ENCODE measurements around the gene DSCAM. TPM values are rescaled to one million over a fixed set of nuclear protein-coding genes. Genes with fewer than 3 reads are reported as not detected.

The DSCAM gene
- total and polyA plus RNA-seq, 8 donors, result 0.37 TPM; not detected in 7

DNA sequence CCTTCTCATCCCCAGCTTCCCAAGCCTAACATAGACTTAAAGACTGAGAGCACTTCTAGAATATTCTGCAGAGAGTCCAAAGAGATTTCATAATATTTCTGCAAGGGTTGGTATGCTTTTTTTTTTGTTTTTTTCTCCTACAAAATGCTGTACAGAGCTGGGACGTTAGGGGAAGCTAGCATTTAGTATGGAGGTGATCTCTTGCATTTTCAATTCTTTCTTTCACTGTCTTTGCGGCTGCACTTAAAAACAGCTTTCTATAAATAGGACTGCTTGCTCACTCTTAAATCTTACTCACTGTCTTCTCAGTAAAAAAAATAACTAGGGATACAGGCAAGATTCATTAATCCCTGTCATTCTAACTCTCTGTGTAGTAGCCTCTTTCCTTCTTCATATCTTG lies 7.4 kb downstream of the DSCAM start:
- intact Hi-C loops (cut with DNase I; ENCODE audit: low total_unique reads), result no loop called here
- Histone ChIP-seq H3K27ac (no peak overlapping the region), H3K36me3 (no peaks in the 10 kb centered on the region), H3K4me1 (peaks cover 0 to 12% (median 8%) of the 10 kb centered on the region in 4 donors), H3K4me3 (no peak overlapping the region), H3K27me3 (peaks cover 0 to 46% (median 25%) of the 10 kb centered on the region in 3 donors), H3K9me3 (no peaks in the 10 kb centered on the region)
- no peak for TF ChIP-seq POLR2A (IDR thresholded peaks at IDR 0.05)
- TF ChIP-seq, protein P1, sequence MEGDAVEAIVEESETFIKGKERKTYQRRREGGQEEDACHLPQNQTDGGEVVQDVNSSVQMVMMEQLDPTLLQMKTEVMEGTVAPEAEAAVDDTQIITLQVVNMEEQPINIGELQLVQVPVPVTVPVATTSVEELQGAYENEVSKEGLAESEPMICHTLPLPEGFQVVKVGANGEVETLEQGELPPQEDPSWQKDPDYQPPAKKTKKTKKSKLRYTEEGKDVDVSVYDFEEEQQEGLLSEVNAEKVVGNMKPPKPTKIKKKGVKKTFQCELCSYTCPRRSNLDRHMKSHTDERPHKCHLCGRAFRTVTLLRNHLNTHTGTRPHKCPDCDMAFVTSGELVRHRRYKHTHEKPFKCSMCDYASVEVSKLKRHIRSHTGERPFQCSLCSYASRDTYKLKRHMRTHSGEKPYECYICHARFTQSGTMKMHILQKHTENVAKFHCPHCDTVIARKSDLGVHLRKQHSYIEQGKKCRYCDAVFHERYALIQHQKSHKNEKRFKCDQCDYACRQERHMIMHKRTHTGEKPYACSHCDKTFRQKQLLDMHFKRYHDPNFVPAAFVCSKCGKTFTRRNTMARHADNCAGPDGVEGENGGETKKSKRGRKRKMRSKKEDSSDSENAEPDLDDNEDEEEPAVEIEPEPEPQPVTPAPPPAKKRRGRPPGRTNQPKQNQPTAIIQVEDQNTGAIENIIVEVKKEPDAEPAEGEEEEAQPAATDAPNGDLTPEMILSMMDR (IDR thresholded peaks at IDR 0.05), result no peak
- no peak for TF ChIP-seq EP300 (IDR thresholded peaks at IDR 0.05)
- no peak for TF ChIP-seq POLR2AphosphoS5 (IDR thresholded peaks at IDR 0.05)
- WGBS, 5 donors, result 42 to 66% (median 55%) methylated on average over 2 of the region's 2 CpGs
- DNase-seq, result no peak

DNA sequence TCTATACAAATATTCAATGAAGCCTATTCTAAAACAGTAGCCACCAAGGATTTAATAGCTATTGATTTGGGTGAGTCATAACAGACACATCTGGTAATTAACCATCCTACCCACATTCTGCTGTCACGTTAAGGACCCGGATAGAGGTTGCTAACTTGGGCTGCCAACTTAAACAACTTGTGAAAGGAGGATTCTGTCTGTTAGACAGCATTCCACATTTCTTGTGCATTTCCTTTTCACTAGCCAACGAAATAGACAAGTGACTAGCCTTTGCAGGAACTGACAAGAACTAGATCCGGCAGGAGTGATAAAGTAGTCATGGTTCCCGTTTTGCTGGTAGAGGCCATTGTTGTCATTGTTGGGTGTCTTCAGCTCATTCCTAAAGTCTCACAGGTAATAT lies 9.5 kb downstream of the DSCAM start:
- intact Hi-C loops (cut with DNase I; ENCODE audit: low total_unique reads), result no loop called here
- Histone ChIP-seq H3K27me3 (peaks cover 0 to 32% (median 21%) of the 10 kb centered on the region in 3 donors), H3K9me3 (no peaks in the 10 kb centered on the region), H3K4me1 (peaks cover 0 to 12% (median 8%) of the 10 kb centered on the region in 4 donors), H3K36me3 (no peaks in the 10 kb centered on the region), H3K27ac (no peak overlapping the region), H3K4me3 (no peak overlapping the region)
- 61 to 85% (median 70%) methylated on average over 5 of the region's 5 CpGs for WGBS, 5 donors
- TF ChIP-seq POLR2A (IDR thresholded peaks at IDR 0.05), result no peak
- TF ChIP-seq, protein P1 (IDR thresholded peaks at IDR 0.05), result no peak
- no peak for TF ChIP-seq EP300 (IDR thresholded peaks at IDR 0.05)
- TF ChIP-seq POLR2AphosphoS5 (IDR thresholded peaks at IDR 0.05), result no peak
- DNase-seq, result no peak

DNA sequence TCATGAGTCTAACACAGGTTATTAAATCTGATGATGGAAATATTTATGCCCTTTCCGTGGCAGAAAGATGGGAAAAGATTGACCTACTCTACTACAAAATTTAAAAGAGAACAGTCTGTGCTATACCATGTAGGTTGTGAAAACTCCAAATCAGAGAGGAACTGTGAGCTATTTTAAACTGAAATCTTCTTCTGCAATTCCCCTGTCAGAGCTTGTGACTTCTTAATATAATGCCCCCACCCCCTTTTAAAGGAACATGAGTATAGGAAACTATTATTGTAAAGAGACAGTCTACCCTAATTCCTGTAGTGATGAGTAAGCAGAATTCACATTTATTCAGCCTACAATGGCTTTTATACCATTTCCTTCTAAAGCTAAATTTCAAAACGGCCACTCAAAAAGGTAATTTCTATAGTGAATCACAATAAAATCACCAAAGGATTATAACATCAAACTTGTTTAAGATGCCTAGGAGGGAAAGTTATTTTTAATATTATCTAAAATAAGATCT lies 11.7 kb downstream of the DSCAM start:
- H3K9me3 ChIP-seq, result no peaks in the 10 kb centered on the region
- TF ChIP-seq POLR2A (IDR thresholded peaks at IDR 0.05) (no peak), EP300 (IDR thresholded peaks at IDR 0.05) (no peak), POLR2AphosphoS5 (IDR thresholded peaks at IDR 0.05) (no peak)
- TF ChIP-seq, protein P1 (IDR thresholded peaks at IDR 0.05), result no peak
- WGBS, 5 donors, result 66 to 77% (median 74%) methylated on average over 2 of the region's 2 CpGs

DNA sequence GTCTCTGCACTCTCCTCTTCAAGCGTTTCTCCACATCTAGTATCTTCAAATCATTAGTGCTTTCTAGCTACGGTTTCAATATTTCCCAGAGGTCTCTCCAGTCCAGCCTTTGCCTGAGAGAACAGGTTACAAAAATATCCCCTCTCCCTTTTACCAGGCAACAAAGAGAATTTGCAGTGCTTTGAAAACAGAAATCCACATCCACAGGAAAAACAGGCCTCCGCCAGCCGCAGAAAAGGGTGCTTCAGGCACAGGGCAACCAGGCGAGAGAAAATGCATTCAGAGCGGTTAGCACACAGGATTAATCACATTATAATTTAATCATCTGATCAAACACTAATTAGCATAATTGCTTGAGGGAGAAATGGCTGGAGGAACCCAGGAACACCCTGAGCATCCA lies 13.8 kb downstream of the DSCAM start:
- peaks cover 0 to 7% (median 0%) of the 10 kb centered on the region in 3 donors for H3K27me3 ChIP-seq
- no peaks in the 10 kb centered on the region for H3K36me3 ChIP-seq
- no peak for DNase-seq
- intact Hi-C loops (cut with DNase I; ENCODE audit: low total_unique reads), result no loop called here
- H3K9me3 ChIP-seq, result no peaks in the 10 kb centered on the region
- TF ChIP-seq POLR2A (IDR thresholded peaks at IDR 0.05) (no peak), POLR2AphosphoS5 (IDR thresholded peaks at IDR 0.05) (no peak), EP300 (IDR thresholded peaks at IDR 0.05) (no peak)
- TF ChIP-seq, protein P1 (IDR thresholded peaks at IDR 0.05), result no peak
- no peak overlapping the region for H3K4me3 ChIP-seq
- H3K4me1 ChIP-seq, result no peaks in the 10 kb centered on the region
- 75 to 81% (median 79%) methylated on average over 6 of the region's 6 CpGs for WGBS, 5 donors
- H3K27ac ChIP-seq, result no peak overlapping the region

More for the DNA sequence above, 11.7 kb downstream of the DSCAM start:
- intact Hi-C loops (cut with DNase I; ENCODE audit: low total_unique reads), result no loop called here
- no peak overlapping the region for H3K27ac ChIP-seq
- no peaks in the 10 kb centered on the region for H3K36me3 ChIP-seq
- no peak overlapping the region for H3K4me3 ChIP-seq
- no peaks in the 10 kb centered on the region for H3K4me1 ChIP-seq
- H3K27me3 ChIP-seq, result peaks cover 0 to 9% (median 2%) of the 10 kb centered on the region in 3 donors
- no peak for DNase-seq
